LoVo (cell line): ENCODE measurements around the gene GRID2IP.

Experiments used
- DNase-seq: peaks from one replicate; pipeline ENCODE4 v3.0.0-alpha.2; 2016; ENCODE audit warnings: low spot score

Gene GRID2IP

GRCh38 chr7:6447581-6448199 is 103.6 kb downstream of the GRID2IP start, which contains the start of gene DAGLB:
TSS of gene DAGLB (minus strand) at chr7:6447954. CDS start at chr7:6447842, 112 bp downstream.
- peak; percentile 100 for DNase-seq
